GM18498 (cell line): ENCODE data around the gene BCO1.

Source experiments
- ATAC-seq: cut with Tn5 transposase; IDR thresholded peaks from one replicate; pipeline ENCODE4 v1.9.1; 2021; ENCODE audit warnings: mild to moderate bottlenecking, moderate library complexity; ENCODE audit not compliant: unreplicated experiment

Gene BCO1

DNA sequence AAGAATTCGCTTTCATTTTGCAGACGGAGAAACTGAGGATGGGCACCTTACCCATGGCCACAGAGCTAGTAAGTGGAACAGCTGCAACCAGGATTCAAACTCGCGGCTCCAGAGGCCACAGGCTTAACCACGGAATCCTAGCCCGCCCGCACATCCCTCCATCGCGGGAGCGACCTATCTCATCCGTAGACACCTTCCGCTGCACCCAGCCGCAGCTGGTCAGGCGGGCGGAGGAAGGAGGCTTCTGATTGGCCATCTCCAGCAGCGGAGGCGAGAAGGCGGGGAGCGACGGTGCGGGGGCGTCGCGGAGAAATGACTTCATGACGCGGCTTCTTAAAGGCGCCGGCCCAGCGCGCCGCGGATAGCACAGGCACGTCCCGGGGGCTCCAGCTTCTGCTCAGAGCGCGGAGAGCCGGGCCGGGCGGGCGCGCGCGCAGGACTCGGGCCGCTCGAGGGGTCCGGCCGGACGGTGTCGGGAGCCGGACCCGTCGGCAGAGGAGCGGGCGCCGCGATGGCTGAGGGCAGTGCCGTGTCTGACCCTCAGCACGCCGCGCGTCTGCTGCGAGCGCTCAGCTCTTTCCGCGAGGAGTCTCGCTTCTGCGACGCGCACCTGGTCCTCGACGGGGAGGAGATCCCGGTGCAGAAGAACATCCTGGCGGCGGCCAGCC lies 76.2 kb downstream of the BCO1 start, which contains the start of gene GAN:
GAN (plus strand) TSS at position 360 of the 668 bp plus-strand sequence; CDS start at position 512, 152 bp downstream.
- peak; percentile 95 for ATAC-seq

DNA sequence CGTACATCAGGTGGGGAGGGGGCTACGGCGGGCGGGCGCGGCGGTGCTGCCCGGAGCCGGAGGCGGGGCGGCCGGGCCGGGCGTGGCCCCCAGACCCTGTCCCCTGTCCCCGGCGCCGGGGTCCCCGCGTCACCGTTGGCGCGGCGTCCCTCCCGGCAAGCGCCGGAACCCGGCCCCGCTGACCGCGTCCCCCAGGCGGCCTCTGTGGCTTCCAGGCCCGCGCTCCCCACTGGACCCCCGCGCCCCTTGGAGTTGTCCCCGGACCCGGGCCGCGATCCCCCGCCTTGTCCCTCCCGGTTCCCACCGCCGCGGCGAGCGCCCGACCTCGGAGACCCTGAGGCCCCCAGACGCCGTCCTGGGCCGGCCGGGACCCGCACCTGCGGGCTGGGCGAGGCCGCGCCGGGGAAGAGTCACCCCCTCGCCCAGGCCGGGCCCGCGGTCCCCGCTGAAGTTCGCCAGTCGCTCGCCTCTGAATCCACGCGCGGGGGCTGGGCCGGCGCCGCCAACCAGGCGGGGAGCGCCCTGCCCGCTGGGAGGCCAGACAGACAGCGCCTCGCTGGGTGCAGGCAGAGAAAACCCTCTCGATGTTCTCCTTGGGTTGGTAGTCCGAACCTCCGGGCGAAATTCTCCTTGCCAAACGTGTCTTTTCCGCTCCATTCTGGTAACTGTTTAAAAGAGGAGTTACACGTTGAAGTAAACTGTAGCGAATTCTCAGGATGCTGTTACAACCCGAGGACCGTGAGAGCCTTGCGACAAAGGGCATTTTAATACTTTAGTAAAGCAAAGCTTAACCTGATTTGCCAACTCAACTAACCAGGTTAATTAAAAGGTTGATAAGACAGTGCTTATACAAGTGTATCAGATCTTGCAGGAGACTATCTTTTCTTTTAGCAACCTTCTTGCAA lies 77.0 kb downstream of the BCO1 start:
- ATAC-seq: peak; percentile 39

DNA sequence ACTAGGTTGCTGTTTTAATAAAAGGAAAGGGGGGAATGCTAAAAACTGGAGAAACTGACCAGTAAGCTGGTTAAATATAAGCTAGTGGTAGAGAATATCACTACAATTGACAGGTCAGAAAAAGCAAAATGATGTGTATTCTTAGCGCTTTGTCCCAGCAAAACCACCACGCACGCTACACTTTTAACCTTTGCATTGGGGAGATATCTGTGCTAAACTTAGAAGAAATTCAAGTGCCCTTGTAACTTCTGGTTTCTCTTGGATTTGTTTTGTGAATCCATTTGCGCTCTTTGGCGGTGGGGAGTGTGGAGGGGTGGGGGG lies 77.6 kb downstream of the BCO1 start:
- ATAC-seq: no peak

DNA sequence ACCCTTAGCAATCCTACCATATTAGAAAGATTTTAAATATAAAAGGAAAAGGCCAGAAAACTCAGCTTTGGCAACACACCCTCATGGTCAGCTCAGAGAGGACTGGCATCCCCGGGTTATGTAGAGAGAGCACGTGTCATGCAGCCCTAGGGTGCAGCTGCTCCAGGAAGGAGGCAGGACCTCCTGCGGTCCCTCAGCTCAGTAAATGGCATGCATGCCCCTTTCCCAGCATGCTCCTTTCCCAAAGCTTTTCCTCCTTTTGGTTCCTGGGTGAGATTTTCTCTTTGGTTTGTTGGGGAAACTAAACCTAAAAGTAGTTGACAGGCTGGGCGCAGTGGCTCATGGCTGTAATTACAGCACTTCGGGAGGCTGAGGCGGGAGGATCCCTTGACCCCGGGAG lies 80.2 kb downstream of the BCO1 start:
- ATAC-seq: no peak

DNA sequence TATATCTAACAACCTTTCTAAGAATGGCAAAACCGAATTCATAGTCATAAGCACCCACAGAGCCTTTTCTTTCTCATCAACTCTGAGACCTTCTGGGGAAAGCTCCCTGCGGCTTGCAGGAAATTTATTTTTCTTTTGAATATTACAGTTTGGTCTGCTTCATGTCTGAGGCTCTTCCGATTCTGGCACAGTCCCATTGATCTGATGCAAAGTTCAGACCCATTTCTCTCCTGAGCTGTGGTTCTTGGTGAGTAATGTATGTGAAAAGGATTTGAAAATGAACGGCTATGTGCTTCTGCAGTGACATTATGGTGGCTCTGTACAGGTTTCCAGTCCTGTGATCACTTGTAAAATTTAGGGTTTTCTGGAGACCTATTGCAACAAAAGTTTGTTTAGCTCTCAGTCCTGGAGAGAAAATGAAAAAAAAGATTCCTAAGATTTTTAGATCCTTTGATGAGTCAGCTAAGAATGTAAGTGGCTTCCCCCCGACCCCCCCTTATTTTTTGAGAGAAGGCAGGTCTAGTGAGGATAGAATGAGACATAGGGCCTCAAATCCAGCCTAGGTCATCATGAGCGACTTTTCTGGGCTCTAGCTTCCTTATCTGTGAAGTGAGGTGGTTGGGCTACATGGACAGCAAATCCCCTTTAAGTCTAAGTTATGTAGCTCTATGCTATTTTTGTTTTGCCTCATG lies 80.9 kb downstream of the BCO1 start:
- ATAC-seq: no peak

DNA sequence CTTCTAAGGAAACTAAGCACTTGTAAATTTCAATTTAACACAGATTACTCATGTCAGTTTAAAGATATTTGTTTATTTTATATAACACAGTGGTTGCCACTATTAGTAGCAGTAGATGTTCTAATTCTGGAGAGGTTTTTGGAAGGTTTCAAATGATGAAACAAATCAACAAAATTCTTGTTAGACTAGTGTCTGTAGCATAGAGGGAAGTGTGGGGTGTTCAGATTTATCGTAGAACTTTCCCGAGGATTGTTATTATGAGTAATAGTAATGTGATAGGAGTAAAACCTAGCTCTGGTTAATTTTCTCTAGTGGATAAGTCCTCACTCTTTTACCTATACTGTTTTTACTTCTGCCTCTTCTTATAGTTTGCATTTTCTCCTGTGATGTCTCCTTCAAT lies 82.5 kb downstream of the BCO1 start:
- ATAC-seq: no peak

DNA sequence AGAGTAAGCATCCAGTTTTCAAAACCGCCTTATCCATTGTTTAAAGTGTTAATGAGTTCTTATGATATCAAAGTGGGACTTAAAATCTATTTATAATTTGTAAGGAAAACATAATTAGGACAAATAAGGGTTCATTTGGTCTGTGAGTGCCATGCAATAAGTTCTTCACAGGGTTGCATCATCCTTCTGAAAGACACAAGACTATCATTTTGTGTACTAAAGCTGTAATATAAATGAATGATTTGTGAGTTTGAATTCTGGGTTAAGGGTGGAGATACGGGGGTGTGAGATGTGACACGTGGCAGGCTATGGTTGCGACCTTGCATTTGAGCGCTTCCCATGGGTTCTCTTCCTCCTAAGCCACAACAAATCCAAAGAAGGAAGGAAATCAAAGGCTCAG lies 83.0 kb downstream of the BCO1 start:
- no peak for ATAC-seq

DNA sequence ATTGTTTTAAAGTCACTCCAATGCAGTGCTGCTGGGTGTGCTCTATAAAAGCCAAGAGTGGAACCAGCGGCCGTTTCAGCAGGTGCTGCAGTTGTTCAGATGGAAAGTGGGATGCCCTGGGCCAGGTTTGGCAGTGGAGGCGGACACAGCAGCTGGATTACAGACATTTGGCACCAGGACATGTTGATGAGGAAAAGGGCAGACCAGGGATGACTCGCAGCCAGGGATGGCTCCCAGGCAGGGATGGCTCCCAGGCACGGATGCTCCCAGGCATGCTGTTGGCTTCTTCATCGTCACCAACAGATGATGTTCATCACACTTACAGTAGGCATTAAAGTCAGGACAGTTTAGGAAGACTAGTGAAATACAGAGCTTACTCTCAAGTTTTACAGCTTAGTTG lies 86.3 kb downstream of the BCO1 start:
- no peak for ATAC-seq

DNA sequence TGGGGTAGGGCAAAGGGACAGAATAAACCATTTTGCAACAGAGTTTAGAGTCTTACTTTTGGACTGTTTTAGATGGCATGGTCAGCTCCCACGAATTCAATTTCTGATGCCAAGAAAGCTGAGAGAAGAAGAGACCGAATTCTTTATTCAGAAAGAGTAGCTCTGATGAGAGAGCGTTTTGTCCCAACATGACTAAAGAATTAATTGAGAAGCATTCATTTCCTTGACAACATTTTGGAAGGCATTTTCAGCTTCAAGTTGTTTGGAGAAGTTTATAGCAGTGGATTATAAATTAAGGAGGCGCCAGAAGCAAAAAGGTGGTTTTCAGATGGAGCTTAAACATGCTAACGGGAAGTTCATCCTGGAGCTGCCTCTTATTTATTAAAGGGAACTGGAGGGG lies 88.5 kb downstream of the BCO1 start:
- ATAC-seq: no peak

DNA sequence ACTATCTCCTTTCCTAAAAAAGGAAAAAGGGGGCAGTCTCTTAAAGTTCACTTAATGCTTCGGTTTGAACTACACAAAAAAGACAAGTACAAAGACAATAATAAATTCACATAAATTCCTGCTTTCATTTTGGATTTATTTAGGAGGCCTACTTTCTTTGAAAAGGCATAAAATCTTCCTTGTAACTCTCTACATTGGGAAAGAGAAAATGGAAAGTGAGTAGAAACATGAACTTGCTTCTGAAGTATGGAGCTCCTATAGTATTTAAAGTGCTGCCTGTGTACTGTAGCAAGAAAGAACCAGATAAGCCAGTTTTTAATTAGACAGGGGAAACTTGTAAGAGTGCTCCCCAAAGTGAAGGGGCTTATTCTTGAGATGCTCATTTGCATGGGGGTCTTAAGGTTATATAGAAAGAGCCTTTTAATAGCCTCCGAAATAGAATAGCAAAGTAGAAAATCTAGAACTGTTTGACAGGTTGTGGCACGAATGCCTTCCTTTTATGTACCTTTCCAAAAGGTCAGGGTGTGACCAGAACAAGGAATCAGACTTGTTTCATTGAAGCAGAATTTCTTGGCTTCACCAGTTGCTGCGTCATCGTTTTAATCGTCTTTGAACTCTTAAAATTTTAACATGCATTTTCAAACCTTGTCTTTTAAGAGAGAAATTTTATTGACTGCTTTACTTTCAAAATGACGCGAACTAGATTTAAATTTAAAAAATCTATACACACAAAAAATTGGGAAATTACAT lies 89.1 kb downstream of the BCO1 start:
- ATAC-seq: no peak

DNA sequence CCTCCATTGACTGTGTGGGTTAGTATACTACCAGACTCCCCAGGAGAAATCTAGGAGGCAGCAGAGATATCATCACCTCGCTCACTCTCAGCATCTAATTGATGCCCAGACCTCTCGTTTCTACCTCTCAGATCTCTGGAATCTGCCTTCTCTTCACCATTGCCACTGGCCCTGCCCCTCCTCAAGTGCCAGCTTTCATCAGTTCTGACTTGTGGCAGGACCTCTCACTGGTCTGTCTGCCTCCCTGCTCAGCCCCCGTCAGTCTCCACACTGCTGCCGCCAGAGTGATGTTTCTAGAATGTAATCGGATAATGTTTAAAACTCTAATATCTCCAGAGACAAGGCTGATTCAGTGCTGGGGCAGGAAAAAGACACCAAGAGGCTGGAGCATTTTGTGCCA lies 91.5 kb downstream of the BCO1 start:
- ATAC-seq: no peak

DNA sequence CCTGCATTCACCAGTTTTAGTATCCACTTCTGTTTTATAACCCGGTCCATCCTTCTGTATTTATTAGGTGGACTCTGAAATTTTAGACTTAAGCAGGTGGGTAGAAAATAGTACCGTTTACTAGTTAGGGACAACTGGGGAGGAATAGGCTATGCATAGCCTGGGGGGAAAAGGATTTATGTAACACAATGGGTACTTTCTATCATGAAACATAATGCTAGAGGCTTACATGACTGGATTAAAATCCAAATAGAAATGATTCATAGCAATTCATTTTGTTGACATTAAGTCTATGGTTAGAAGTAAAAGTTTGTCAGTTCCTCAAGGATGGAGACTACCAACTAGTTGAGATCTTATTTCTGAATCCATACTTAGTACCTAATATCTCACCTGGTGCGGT lies 94.9 kb downstream of the BCO1 start:
- ATAC-seq: no peak

DNA sequence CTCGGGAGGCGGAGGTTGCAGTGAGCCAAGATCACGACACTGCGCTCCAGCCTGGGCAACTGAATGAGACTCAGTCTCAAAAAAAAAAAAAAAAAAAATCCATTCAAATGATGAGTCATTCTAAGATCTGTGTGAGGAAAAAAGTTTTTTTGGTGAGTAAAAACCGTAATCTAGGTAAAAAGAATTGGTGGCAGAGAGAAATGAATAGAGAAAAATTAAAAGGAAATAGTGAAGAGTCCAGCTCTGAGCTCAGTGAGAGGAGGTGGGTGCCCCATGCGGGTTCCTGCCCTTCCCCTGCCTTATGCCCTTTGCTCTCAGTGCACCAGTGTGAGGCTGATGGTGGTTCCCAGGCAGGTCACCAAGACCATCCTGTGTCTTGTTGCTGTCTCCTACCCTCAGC lies 97.2 kb downstream of the BCO1 start:
- ATAC-seq: no peak

DNA sequence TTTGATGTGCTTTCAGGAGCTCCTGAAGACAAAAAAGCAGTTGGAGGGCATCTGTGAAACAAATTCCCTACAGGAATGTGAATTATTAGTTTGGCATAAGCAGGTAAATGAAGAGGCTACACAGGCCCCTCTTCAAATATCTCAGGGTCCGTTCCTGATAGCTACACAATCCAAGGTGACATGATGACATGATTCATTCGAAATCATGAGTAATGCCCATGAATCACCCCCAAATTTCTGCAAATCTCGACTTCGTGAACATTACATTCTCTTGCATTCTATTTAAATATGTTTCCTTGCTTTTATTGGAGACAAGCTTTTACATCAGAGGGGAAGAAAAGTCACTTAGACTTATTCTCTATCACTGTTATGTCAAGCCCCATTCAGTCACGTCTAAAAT lies 98.6 kb downstream of the BCO1 start:
- no peak for ATAC-seq
